ENCODE measurements around the gene AP1G2. TPM values are rescaled to one million over a fixed set of nuclear protein-coding genes. Genes with fewer than 3 reads are reported as not detected.

The AP1G2 gene
- total and polyA plus RNA-seq, 5 donors from 2014 or later: 56.1 to 329 (median 84.4) TPM

DNA sequence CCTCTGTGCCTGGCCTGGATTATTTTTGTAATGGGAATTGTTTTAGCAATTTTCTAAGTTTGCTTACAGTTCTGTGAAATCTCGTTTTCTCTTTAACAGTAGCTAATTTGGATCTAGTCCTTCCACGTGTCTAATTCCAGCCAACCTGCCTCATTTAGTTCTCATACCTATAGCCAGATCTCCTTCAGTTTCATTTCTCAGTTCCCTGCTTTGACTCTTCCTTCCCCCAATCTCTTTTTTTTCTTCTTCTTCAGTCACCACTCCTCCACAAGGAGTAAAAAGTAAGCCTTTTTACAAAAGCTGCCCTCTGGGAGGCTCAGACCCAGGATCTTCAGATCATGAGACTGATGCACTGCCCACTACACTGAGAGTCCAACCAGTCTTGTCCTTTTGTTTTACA is 10.1 kb downstream of the AP1G2 start:
- H3K27ac Mint-ChIP-seq: peak overlapping the region in 2 of 3 donors; percentile 48 to 88
- ATAC-seq (ENCODE audit: low read depth in 2 of 2) (no peak), DNase-seq (no peak)
- peaks cover 13% of the 10 kb centered on the region for H3K36me3 Mint-ChIP-seq
- no peaks in the 10 kb centered on the region for H3K9me3 ChIP-seq (ENCODE audit: control insufficient read depth in 2 of 2, low read length in 2 of 2)
- no peaks in the 10 kb centered on the region for H3K27me3 Mint-ChIP-seq
- H3K4me3 Mint-ChIP-seq: peak overlapping the region; percentile 56 to 98 (median 80)
- peaks cover 38% of the 10 kb centered on the region for H3K36me3 ChIP-seq (ENCODE audit: control insufficient read depth, insufficient read depth, low read length)
- H3K9me3 Mint-ChIP-seq: no peaks in the 10 kb centered on the region
- H3K4me1 ChIP-seq (ENCODE audit: control insufficient read depth, insufficient read depth, low read length, poor library complexity, severe bottlenecking): peaks cover 21% of the 10 kb centered on the region
- H3K4me1 Mint-ChIP-seq: peaks cover 0 to 49% (median 17%) of the 10 kb centered on the region in 4 donors
- H3K27ac ChIP-seq (ENCODE audit: insufficient read depth, low read length, poor library complexity, severe bottlenecking): no peak overlapping the region
- no peak overlapping the region for H3K4me3 ChIP-seq (ENCODE audit: low read depth, low read length)
- no peaks in the 10 kb centered on the region for H3K27me3 ChIP-seq (ENCODE audit: control insufficient read depth, insufficient read depth, low read length)

DNA sequence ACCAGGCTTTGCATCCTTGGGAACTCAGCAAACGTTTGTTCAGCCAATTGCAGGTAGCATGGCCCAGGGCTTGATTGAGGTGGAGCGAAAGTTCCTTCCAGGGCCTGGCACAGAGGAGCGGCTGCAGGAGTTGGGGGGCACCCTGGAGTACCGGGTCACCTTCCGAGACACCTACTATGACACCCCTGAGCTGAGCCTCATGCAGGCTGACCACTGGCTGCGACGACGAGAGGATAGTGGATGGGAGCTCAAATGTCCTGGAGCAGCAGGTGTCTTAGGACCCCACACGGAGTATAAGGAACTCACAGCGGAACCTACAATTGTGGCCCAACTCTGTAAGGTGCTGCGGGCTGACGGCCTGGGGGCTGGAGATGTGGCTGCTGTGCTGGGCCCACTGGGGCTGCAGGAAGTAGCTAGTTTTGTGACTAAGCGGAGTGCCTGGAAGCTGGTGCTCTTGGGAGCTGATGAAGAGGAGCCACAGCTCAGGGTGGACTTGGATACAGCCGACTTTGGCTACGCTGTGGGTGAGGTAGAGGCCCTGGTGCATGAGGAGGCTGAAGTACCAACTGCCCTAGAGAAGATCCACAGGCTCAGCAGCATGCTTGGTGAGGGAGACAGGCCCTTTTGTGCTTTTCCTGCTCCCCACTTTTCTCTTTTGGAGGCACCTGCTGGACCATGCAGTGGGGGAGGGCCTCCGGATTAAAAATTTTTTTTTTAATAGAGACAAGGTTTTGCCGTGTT is 10.7 kb downstream of the AP1G2 start:
- Mint-ChIP-seq H3K36me3 (peaks cover 13% of the 10 kb centered on the region), H3K4me1 (peaks cover 0 to 51% (median 18%) of the 10 kb centered on the region in 4 donors), H3K27ac (peak overlapping the region; percentile 81 to 97 (median 95)), H3K4me3 (peak overlapping the region; percentile 96 to 99 (median 98)), H3K27me3 (no peaks in the 10 kb centered on the region), H3K9me3 (no peaks in the 10 kb centered on the region)
- H3K36me3 ChIP-seq (ENCODE audit: control insufficient read depth, insufficient read depth, low read length): peaks cover 32% of the 10 kb centered on the region
- no peaks in the 10 kb centered on the region for H3K27me3 ChIP-seq (ENCODE audit: control insufficient read depth, insufficient read depth, low read length)
- no peak for ATAC-seq (ENCODE audit: low read depth in 2 of 2)
- H3K9me3 ChIP-seq (ENCODE audit: control insufficient read depth in 2 of 2, low read length in 2 of 2): no peaks in the 10 kb centered on the region
- DNase-seq: no peak
- peak overlapping the region; percentile 73 for H3K4me3 ChIP-seq (ENCODE audit: low read depth, low read length)
- peak overlapping the region; percentile 86 for H3K27ac ChIP-seq (ENCODE audit: insufficient read depth, low read length, poor library complexity, severe bottlenecking)
- peaks cover 24% of the 10 kb centered on the region for H3K4me1 ChIP-seq (ENCODE audit: control insufficient read depth, insufficient read depth, low read length, poor library complexity, severe bottlenecking)

DNA sequence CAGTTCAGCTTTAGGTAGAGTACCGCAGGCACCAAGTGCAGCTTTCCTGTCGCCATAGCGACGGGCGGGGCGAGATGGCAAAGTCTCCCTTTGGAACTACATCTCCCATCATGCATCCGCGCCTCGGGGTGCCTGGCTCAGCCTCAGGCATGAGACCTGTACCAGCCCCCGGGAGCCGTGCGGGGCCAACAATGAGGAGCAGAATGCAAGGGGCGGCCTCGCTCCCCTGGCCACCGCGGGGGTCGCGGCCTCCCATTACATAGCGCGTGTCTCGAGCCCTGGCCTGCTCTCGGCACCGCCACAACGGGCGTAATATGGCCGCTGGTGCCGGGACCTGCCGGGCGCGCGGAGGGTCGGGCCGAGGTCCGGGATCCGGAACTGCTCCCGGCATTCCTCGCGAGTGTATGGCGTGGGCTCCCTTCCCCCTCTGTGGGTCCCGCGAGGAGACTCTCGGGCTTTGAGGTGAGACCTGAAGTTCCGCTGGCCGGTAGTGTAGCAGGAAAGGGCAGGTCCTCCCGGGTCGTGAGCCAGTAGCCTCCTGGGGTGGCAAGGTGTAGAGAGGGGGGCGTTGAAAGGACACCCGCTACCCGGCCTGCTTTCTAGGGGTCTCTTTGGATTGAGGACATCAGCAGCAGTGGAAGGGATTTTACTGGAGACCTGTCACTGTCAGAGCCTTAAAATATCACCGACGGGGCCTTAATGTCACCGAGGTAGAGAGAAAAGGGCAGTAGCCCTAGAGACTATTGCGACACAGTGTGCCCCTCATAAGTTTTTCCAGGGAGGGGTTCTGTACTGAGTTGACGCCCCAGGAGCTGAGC is 11.5 kb downstream of the AP1G2 start, which contains the start of gene THTPA:
Gene THTPA (plus strand): TSS at position 390 of the 818 bp plus-strand sequence. CDS start 487 bp downstream, outside the sequence.
- no peaks in the 10 kb centered on the region for H3K9me3 ChIP-seq (ENCODE audit: control insufficient read depth in 2 of 2, low read length in 2 of 2)
- peak within 1 kb of the TSS; percentile 81 to 97 (median 95) for H3K27ac Mint-ChIP-seq
- no peaks in the 10 kb centered on the region for H3K27me3 ChIP-seq (ENCODE audit: control insufficient read depth, insufficient read depth, low read length)
- peaks cover 7% of the 10 kb centered on the region for H3K27me3 Mint-ChIP-seq
- peaks cover 8% of the 10 kb centered on the region for H3K36me3 Mint-ChIP-seq
- H3K27ac ChIP-seq (ENCODE audit: insufficient read depth, low read length, poor library complexity, severe bottlenecking): peak within 1 kb of the TSS; percentile 86
- no peaks in the 10 kb centered on the region for H3K9me3 Mint-ChIP-seq
- peaks cover 32% of the 10 kb centered on the region for H3K4me1 ChIP-seq (ENCODE audit: control insufficient read depth, insufficient read depth, low read length, poor library complexity, severe bottlenecking)
- peak within 1 kb of the TSS; percentile 73 for H3K4me3 ChIP-seq (ENCODE audit: low read depth, low read length)
- H3K4me1 Mint-ChIP-seq: peaks cover 0 to 53% (median 19%) of the 10 kb centered on the region in 4 donors
- DNase-seq: peak; percentile 90 to 94 (median 91)
- ATAC-seq (ENCODE audit: low read depth in 2 of 2): peak; percentile 90 to 95
- H3K36me3 ChIP-seq (ENCODE audit: control insufficient read depth, insufficient read depth, low read length): peaks cover 24% of the 10 kb centered on the region
- peak within 1 kb of the TSS; percentile 96 to 99 (median 98) for H3K4me3 Mint-ChIP-seq

DNA sequence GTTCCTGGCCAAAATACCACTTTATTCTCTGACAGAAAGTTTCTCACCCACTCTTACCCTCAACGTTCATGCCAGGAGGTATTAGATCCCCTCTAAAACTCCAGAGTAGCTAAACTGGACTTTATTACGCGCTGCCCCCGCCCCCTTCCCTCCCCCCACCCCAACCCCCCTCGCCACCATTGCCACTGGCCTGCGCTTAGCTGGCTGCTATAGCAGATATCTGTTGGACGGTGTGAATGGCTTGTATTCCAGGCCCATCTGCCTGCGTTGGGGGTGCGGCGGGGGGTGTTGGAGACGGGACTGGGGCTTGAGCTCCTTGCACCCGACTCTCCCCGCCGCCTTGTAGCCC is 12.1 kb downstream of the AP1G2 start:
- H3K36me3 Mint-ChIP-seq: peaks cover 8% of the 10 kb centered on the region
- H3K27ac Mint-ChIP-seq: peak overlapping the region; percentile 81 to 97 (median 95)
- H3K27me3 Mint-ChIP-seq: peaks cover 8% of the 10 kb centered on the region
- peaks cover 0 to 51% (median 19%) of the 10 kb centered on the region in 4 donors for H3K4me1 Mint-ChIP-seq
- H3K27ac ChIP-seq (ENCODE audit: insufficient read depth, low read length, poor library complexity, severe bottlenecking): peak overlapping the region; percentile 86
- peaks cover 1% of the 10 kb centered on the region for H3K27me3 ChIP-seq (ENCODE audit: control insufficient read depth, insufficient read depth, low read length)
- no peaks in the 10 kb centered on the region for H3K9me3 ChIP-seq (ENCODE audit: control insufficient read depth in 2 of 2, low read length in 2 of 2)
- peaks cover 37% of the 10 kb centered on the region for H3K4me1 ChIP-seq (ENCODE audit: control insufficient read depth, insufficient read depth, low read length, poor library complexity, severe bottlenecking)
- no peaks in the 10 kb centered on the region for H3K9me3 Mint-ChIP-seq
- ATAC-seq (ENCODE audit: low read depth in 2 of 2) (no peak), DNase-seq (no peak)
- H3K4me3 Mint-ChIP-seq: peak overlapping the region; percentile 96 to 99 (median 98)
- H3K36me3 ChIP-seq (ENCODE audit: control insufficient read depth, insufficient read depth, low read length): peaks cover 19% of the 10 kb centered on the region
- no peak overlapping the region for H3K4me3 ChIP-seq (ENCODE audit: low read depth, low read length)

DNA sequence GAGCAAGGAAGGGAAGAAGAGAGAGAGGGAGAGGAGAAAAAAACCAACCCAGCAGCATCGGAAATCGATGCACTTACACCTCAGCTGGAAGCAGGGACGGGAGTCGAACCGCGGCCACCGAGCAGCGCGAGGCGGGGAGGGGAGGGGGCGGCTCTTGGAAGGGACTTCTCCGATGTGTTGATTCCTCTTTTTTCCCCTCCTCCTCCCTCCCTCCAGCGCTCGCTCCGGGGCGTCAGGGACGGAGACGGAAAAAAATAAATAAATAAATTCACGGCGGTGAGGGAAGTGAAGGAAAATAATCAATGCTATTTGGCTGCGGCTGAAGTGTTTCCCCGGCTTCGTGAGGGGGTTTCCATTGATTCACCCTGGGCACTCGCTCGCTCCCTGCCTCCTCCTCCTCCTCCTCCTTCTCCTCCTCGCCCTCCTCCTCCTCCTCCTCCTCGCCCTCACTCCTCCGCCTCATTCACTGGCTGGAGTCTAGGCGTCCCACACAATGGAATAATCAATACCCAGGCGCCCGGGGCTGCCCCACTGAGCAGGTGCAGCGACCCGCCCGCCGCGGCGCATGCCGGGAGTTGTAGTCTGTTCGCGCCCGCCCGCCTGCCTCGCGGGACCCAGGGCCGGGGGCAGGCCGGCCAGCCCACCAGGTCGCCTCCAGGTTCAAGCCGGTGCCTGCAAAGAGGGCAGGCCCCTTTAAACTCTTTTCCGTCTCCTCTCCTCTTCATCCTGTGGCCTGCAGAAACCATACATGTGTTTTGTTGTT is 16.1 kb downstream of the AP1G2 start, which contains the start of gene ZFHX2:
Gene ZFHX2 (minus strand): TSS at position 500 of the 763 bp plus-strand sequence. CDS start 16,440 bp downstream, outside the sequence.
- peaks cover 0 to 23% (median 9%) of the 10 kb centered on the region in 4 donors for H3K4me1 Mint-ChIP-seq
- peaks cover 26% of the 10 kb centered on the region for H3K4me1 ChIP-seq (ENCODE audit: control insufficient read depth, insufficient read depth, low read length, poor library complexity, severe bottlenecking)
- no peaks in the 10 kb centered on the region for H3K36me3 Mint-ChIP-seq
- H3K4me3 ChIP-seq (ENCODE audit: low read depth, low read length): peak within 1 kb of the TSS; percentile 64
- peak; percentile 52 to 64 for ATAC-seq (ENCODE audit: low read depth in 2 of 2)
- no peaks in the 10 kb centered on the region for H3K9me3 ChIP-seq (ENCODE audit: control insufficient read depth in 2 of 2, low read length in 2 of 2)
- H3K27me3 ChIP-seq (ENCODE audit: control insufficient read depth, insufficient read depth, low read length): peaks cover 11% of the 10 kb centered on the region
- H3K9me3 Mint-ChIP-seq: no peaks in the 10 kb centered on the region
- no peaks in the 10 kb centered on the region for H3K36me3 ChIP-seq (ENCODE audit: control insufficient read depth, insufficient read depth, low read length)
- DNase-seq: peak; percentile 66 to 76 (median 70)
- peak within 1 kb of the TSS; percentile 20 for H3K27ac ChIP-seq (ENCODE audit: insufficient read depth, low read length, poor library complexity, severe bottlenecking)
- H3K27me3 Mint-ChIP-seq: peaks cover 8% of the 10 kb centered on the region
- H3K27ac Mint-ChIP-seq: peak within 1 kb of the TSS in 2 of 3 donors; percentile 85 to 88
- H3K4me3 Mint-ChIP-seq: peak within 1 kb of the TSS in 2 of 4 donors; percentile 33 to 90

DNA sequence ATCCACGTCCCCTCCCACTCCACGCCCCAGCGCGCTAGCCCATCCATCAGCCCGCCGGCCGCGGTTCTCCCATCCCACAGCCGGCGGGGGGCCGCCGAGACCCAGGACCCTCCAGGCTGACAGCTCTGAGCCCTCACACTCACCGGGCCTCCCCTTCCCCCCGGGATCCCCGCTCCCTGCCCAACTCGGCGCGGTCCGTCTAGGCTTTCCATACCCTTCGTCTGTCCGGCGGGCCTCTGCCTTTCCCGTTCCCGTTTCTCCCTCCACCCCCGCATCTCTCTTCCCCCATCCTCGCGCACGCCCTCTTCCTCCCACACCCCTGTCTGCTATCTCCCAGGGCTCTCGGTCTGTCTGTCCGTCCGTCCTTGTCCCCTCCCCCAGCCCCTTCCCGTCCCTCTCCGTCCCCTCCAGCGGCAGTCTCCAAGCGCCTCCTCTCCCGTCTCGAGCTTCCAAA is 16.8 kb downstream of the AP1G2 start:
- H3K9me3 Mint-ChIP-seq: no peaks in the 10 kb centered on the region

More for the DNA sequence above, 16.8 kb downstream of the AP1G2 start:
- no peak for ATAC-seq (ENCODE audit: low read depth in 2 of 2)
- peaks cover 0 to 18% (median 5%) of the 10 kb centered on the region in 4 donors for H3K4me1 Mint-ChIP-seq
- H3K36me3 Mint-ChIP-seq: no peaks in the 10 kb centered on the region
- no peak overlapping the region for H3K27ac ChIP-seq (ENCODE audit: insufficient read depth, low read length, poor library complexity, severe bottlenecking)
- H3K4me1 ChIP-seq (ENCODE audit: control insufficient read depth, insufficient read depth, low read length, poor library complexity, severe bottlenecking): peaks cover 22% of the 10 kb centered on the region
- peak overlapping the region in 1 of 3 donors; percentile 85 for H3K27ac Mint-ChIP-seq
- H3K36me3 ChIP-seq (ENCODE audit: control insufficient read depth, insufficient read depth, low read length): no peaks in the 10 kb centered on the region
- DNase-seq: no peak
- peaks cover 8% of the 10 kb centered on the region for H3K27me3 Mint-ChIP-seq
- no peaks in the 10 kb centered on the region for H3K9me3 ChIP-seq (ENCODE audit: control insufficient read depth in 2 of 2, low read length in 2 of 2)
- H3K4me3 Mint-ChIP-seq: peak overlapping the region in 1 of 4 donors; percentile 90
- H3K4me3 ChIP-seq (ENCODE audit: low read depth, low read length): peak overlapping the region; percentile 64
- peaks cover 11% of the 10 kb centered on the region for H3K27me3 ChIP-seq (ENCODE audit: control insufficient read depth, insufficient read depth, low read length)

Data from CD4-positive, CD25-positive, alpha-beta regulatory T cell (primary cell).